ENCODE data around the gene FADS3. TPM values are rescaled to one million over a fixed set of nuclear protein-coding genes. Genes with fewer than 3 reads are reported as not detected.

Gene FADS3
- total and polyA plus RNA-seq, 9 of the 15 experiments (the other 6 are each of a cell fraction or from before 2014, with no cell fraction given): 0.97 to 148 (median 92.7) TPM

GRCh38 chr11:61919705-61920631, 28.6 kb upstream of the FADS3 start (continued):
- TF ChIP-seq ATF2 (CRISPR knock-in tag; IDR thresholded peaks at IDR 0.05): no peak
- no peak for TF ChIP-seq POLR3G (IDR thresholded peaks at IDR 0.05; ENCODE audit: extremely low read depth, insufficient read length, insufficient replicate concordance)
- TF ChIP-seq RREB1 (CRISPR knock-in tag; IDR thresholded peaks at IDR 0.05): no peak
- no peak for TF ChIP-seq ZNF668 (CRISPR knock-in tag; IDR thresholded peaks at IDR 0.05)
- no peak for TF ChIP-seq CEBPG (CRISPR knock-in tag; IDR thresholded peaks at IDR 0.05)
- no peak for TF ChIP-seq CEBPG (tag; conservative IDR thresholded peaks at IDR 0.05 in 1 of 2, IDR thresholded peaks at IDR 0.05 in 1 of 2)
- TF ChIP-seq CREB1 (IDR thresholded peaks at IDR 0.05): peak; percentile 55
- TF ChIP-seq CREB1 (CRISPR knock-in tag; IDR thresholded peaks at IDR 0.05): no peak; the same call in 1 of the 2 replicates
- TF ChIP-seq NCOA1 (IDR thresholded peaks at IDR 0.05; ENCODE audit: low read depth): peak; percentile 72; the same call in 1 of the 2 replicates
- TF ChIP-seq ZC3H8 (IDR thresholded peaks at IDR 0.05): no peak
- TF ChIP-seq FOXO4 (CRISPR knock-in tag; IDR thresholded peaks at IDR 0.05): no peak
- no peak for TF ChIP-seq ERF (CRISPR knock-in tag; IDR thresholded peaks at IDR 0.05)
- no peak for TF ChIP-seq MIER1 (IDR thresholded peaks at IDR 0.05; ENCODE audit: low read depth)
- no peak for TF ChIP-seq ZNF253 (CRISPR knock-in tag; conservative IDR thresholded peaks at IDR 0.05)
- TF ChIP-seq ETV6 (IDR thresholded peaks at IDR 0.05; ENCODE audit: borderline replicate concordance in 1 of 2, low read depth in 2 of 2, low read length in 1 of 2): no peak
- TF ChIP-seq ETV6 (CRISPR knock-in tag; IDR thresholded peaks at IDR 0.05; ENCODE audit: borderline replicate concordance): 0 out of 2 replicates have a peak, but pooled peaks have one; percentile 24
- TF ChIP-seq SMAD4 (CRISPR knock-in tag; conservative IDR thresholded peaks at IDR 0.05): peak; percentile 86
- TF ChIP-seq XRCC3 (IDR thresholded peaks at IDR 0.05): no peak
- TF ChIP-seq KDM4B (IDR thresholded peaks at IDR 0.05; ENCODE audit: borderline replicate concordance in 2 of 2, low read depth in 1 of 2): peak in 1 of 2 experiments; percentile 46; a peak in 1 of 4 replicates

All from K562 (cell line).